GM19438 (cell line): ENCODE data around the gene PPIP5K1.
"Not testable (repeated sequence)": the region's sequence is repeated elsewhere in the genome, so short reads cannot be mapped to it uniquely, and the experiment has no call there.

Experiments
- ATAC-seq: cut with Tn5 transposase; IDR thresholded peaks from one replicate; pipeline ENCODE4 v1.9.1; 2021; ENCODE audit warnings: low read depth; ENCODE audit not compliant: unreplicated experiment

PPIP5K1 gene

DNA sequence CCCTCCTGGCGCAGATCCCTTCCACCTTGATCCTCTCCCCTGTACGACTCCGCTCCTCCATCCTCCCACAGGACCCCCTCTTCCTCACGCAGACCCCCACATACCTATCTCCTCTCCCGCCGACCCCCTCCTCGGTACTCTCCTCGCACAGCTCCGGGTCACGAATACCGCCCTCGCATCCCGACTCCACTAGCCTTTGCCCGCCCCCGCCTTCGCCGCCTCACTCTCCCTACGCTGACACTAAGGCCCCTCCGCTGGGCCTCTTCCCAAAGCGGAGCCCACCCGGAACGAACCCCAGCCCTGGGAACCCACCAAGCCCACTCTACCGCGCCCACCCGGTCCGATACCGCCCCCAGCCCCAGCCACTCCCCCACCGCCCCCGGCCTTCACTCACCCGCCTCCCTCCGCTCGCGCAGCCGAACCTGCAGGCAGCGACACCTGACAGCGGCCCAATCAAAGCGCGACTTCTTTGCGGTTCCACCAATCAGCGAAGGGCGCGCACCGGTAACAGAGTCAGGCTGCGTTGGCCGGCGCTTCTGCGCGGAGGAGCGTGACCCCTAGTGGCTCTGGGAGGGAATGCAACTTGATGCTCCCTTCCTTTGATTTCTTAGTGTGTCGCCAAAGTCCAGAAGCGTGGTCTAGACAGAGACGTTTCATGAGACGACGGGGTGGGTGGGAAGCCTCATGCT lies at the start of gene PPIP5K1:
PPIP5K1 (minus strand) TSS at position 431 of the 689 bp plus-strand sequence. CDS start 5,704 bp downstream, outside the sequence.
- peak; percentile 94 for ATAC-seq

- ATAC-seq = not testable (repeated sequence)
Observed at GRCh38 chr15:43638464-43639204, 48.6 kb upstream of the PPIP5K1 start.

- ATAC-seq = not testable (repeated sequence)
Observed at GRCh38 chr15:43626937-43627336, 36.9 kb upstream of the PPIP5K1 start.

DNA sequence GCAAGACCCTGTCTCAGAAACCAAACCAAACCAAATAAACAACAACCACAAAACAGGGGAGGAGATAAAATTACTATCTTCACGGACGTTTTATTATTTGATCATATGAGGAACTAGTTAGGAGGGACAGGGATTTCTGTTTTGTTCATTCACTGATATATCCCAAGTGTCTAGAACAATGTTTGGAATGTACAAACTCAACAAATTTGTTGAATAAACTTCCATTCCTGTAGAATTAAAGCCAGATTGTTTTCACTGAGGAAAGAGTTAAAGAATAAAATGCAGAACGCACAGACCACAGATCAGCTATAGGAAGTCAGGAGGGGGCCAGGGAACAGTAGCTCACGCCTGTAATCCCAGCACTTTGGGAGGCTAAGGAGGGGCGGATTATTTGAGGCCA lies 35.1 kb upstream of the PPIP5K1 start:
- ATAC-seq = no peak

DNA sequence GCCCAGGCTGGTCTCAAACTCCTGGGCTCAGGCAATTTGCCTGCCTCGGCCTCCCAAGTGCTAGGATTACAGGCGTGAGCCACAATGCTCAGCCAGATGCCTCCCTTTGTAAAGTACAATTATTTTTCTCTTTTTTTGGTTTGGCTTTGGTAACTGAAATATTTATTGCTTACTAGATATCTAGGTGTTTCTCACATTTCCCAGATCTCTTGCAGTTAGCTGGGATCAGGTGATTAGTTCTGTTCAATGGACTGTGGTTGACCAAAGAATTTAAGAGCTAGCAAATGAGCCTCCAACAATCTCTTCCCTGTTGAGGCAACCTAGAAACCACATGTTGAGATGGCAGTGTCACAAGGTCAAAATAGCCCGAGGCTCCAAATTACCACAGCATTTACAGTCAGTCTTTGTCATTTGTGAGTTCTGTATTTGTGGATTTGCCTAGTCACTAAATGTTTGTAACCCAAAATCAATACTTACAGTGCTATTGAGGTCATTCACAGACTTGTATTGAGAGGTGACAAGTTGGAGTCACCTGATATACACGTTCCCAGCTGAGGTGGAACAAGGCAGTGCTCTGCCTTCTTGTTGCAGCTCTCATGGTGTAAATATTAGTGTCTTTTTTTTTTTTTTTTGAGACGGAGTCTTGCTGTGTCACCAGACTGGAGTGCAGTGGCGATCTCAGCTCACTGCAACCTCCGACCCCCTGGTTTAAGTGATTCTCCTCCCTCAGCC lies 32.2 kb upstream of the PPIP5K1 start:
- ATAC-seq = not testable (repeated sequence)

GRCh38 chr15:43618700-43619099 lies 28.7 kb upstream of the PPIP5K1 start, which contains the start of gene STRC:
Gene STRC (minus strand): TSS chr15:43618800. CDS start chr15:43618722, 78 bp downstream.
- ATAC-seq = not testable (repeated sequence)

DNA sequence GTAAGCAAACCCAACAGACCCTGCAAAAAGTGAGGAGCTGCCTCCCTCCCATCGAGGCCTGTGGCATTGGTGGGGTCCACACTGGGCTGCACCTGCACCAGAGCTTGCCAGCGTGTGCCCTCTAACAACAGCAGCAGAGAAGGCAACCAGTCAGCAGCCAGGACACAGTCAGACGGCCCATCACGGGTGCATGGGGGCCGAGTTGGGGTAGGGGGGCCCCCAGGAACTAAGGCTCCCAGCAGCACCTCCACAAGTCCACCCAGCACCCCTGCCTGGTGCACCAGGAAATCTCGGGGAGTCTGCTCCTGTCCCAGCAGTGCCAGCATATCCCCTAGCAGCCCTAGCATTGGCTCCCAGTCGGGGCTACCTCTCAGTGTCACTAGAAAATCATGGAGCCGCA lies 27.7 kb upstream of the PPIP5K1 start:
- ATAC-seq = not testable (repeated sequence)

DNA sequence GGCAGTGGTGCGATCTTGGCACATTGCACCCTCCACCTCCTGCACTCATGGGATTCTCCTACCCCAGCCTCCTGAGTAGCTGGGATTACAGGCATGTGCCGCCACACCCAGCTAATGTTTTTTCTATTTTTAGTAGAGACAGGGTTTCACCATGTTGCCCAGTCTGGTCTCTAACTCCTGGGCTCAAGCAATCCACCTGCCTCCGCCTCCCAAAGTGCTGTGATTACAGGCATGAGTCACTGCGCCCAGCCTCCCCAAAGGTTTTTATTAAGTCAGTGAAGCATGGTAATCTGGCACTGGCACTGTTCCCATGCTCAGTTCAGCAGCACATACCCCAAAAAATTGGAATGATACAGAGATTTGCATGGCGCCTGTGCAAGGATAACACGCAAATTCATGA lies 12.2 kb upstream of the PPIP5K1 start:
- ATAC-seq = not testable (repeated sequence)

DNA sequence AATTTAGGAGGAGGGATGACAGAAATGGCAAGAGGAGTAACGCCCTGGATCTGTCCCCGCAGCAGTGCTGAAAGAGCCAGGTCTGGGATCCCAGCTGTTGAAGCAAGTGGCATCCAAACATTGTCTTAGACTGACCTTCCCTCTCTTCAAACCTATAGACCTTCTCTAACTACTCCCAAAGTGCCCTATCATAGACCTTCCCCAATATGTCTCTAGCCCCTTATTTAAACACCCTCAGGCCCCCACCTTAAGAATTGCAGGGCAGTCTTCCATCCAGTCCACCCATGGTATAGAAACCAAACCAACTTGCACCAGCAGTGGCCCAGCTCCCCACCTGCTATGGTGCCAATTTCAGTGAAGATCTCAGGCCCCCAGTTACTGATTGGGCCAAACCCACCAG lies 10.2 kb upstream of the PPIP5K1 start:
- not testable (repeated sequence) for ATAC-seq

DNA sequence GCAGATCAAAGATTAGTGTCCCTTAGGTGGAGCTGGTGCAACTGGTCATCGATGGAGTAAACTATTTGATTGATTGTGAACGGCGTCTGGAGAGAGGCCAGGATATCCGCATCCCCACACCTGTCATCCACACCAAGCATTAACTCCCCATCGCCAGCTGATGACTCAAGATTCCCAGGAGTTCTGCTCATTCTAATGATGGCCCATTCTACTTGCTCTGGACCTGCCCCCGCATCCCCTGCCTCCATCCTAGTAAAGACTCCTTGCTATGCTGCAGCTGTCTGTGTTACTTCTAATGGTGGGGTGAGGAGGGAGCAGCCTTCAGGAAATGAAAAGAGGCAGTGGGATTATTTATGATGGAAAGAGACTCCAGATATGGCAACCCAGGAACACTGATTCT lies 9.1 kb upstream of the PPIP5K1 start:
- not testable (repeated sequence) for ATAC-seq

- ATAC-seq = not testable (repeated sequence)
Observed at GRCh38 chr15:43593328-43594190, 3.6 kb upstream of the PPIP5K1 start, which contains the start of gene CKMT1B. Gene CKMT1B (plus strand): TSS chr15:43594027. CDS start chr15:43594219, 192 bp downstream.

- ATAC-seq = not testable (repeated sequence)
Observed at GRCh38 chr15:43592841-43593240, 2.8 kb upstream of the PPIP5K1 start.

DNA sequence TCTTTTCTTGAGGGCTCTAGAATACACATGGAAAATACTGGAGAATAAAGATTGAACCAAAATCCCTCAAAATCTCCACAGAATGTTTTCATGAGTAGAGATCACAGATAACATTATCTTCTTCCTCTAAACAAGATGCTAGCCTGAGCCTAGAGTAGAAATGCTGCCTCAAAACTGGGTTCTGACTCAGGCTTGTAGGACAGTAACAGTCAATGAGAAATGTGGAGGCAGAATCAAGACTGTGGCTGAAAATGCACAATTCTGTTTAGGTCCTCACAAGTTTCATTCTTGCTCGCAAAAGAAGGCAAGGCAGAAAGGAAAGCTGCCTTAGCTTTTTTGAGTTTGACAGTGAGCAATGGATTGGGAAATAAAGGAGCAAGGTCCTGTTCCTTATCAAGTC lies 15.4 kb downstream of the PPIP5K1 start:
- not testable (repeated sequence) for ATAC-seq

- ATAC-seq = not testable (repeated sequence)
Observed at GRCh38 chr15:43566615-43567014, 23.4 kb downstream of the PPIP5K1 start.

DNA sequence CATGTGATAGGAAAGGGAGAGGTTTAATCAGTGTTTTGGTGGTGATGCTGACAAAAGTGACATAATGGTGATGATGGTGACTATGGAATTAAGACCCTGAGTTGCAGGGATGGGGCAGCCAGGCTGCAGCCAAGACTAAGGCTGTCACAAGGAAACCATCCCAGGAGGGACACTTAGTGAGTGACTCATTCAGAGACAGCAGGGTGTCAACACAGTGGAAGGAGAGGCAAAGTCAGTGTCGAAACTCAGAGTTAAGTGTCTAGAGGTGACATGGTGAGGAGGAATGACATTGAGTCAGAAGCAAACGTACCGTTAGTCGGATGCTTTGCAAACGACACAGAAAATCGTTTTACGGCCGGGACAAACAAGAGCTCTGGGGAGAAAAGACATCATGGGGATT lies 26.2 kb downstream of the PPIP5K1 start:
- ATAC-seq = not testable (repeated sequence)

DNA sequence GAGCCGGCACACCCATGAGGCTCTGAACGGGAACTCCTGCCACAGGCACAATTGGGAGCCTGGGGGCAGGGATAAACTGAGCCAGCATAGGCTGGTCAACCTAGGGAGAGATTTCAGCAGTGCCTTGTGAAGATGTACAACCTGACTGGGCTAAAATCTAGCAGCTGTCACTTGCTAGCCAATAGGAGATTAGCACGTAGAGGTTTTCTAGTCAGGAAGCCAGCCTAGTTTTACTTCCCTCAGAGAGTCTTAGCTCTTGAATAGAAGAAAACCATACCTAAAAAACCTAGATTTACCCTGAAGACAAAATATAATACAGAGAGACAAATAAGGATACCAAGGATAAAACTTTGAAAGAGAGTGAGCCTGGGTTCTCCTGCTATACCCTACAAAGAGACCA lies 27.3 kb downstream of the PPIP5K1 start:
- ATAC-seq = not testable (repeated sequence)

GRCh38 chr15:43552986-43553385 lies 37.0 kb downstream of the PPIP5K1 start:
- no peak for ATAC-seq

DNA sequence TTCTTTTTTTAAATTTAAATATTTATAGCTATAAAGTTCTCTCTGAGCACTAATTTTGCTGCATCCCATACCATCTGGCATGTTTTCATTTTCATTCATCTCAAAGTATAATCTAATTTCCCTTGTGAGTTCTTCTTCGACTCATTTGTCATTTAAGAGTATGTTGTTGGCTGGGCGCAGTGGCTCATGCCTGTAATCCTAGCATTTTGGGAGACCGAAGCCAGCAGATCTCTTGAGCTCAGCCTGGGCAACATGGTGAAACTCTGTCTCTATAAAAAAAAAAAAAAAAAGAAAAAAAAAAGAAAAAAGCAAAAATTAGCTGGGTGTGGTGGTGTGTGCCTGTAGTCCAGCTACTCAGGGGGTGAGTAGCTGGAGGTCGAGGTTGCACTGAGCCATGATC lies 37.8 kb downstream of the PPIP5K1 start:
- ATAC-seq = no peak

- ATAC-seq = no peak
Observed at GRCh38 chr15:43550527-43551363, 39.3 kb downstream of the PPIP5K1 start.
